ENCODE measurements around the gene SOD1.
A peak's percentile ranks its signal among the peaks of the same experiment; 100 is the strongest.
"Not testable (repeated sequence)": the region's sequence is repeated elsewhere in the genome, so short reads cannot be mapped to it uniquely, and the experiment has no call there.

The SOD1 gene

GRCh38 chr21:31659536-31660258, at the start of gene SOD1:
TSS of gene SOD1 (plus strand) at chr21:31659693. CDS start at chr21:31659770, 77 bp downstream.
- H3K4me1 Mint-ChIP-seq = peaks cover 67% of the 10 kb centered on the region
- no peaks in the 10 kb centered on the region for H3K9me3 Mint-ChIP-seq
- peak within 1 kb of the TSS; percentile 100 for H3K27ac Mint-ChIP-seq
- H3K36me3 Mint-ChIP-seq = peaks cover 11% of the 10 kb centered on the region
- H3K4me3 Mint-ChIP-seq = peak within 1 kb of the TSS; percentile 100
- no peaks in the 10 kb centered on the region for H3K27me3 Mint-ChIP-seq

GRCh38 chr21:31611445-31611844, 48.0 kb upstream of the SOD1 start:
- H3K27me3 Mint-ChIP-seq = peaks cover 5% of the 10 kb centered on the region

GRCh38 chr21:31612894-31613785, 46.4 kb upstream of the SOD1 start:
- H3K27ac Mint-ChIP-seq = no peak overlapping the region
- no peaks in the 10 kb centered on the region for H3K9me3 Mint-ChIP-seq
- no peaks in the 10 kb centered on the region for H3K4me1 Mint-ChIP-seq
- H3K27me3 Mint-ChIP-seq = peaks cover 5% of the 10 kb centered on the region
- H3K36me3 Mint-ChIP-seq = peaks cover 2% of the 10 kb centered on the region
- H3K4me3 Mint-ChIP-seq = no peak overlapping the region

More at GRCh38 chr21:31611445-31611844, 48.0 kb upstream of the SOD1 start:
- H3K27ac Mint-ChIP-seq = no peak overlapping the region
- H3K9me3 Mint-ChIP-seq = no peaks in the 10 kb centered on the region
- no peaks in the 10 kb centered on the region for H3K4me1 Mint-ChIP-seq
- peaks cover 2% of the 10 kb centered on the region for H3K36me3 Mint-ChIP-seq
- H3K4me3 Mint-ChIP-seq = no peak overlapping the region

GRCh38 chr21:31614705-31615104, 44.8 kb upstream of the SOD1 start:
- H3K27ac Mint-ChIP-seq = no peak overlapping the region
- no peaks in the 10 kb centered on the region for H3K4me1 Mint-ChIP-seq
- no peaks in the 10 kb centered on the region for H3K9me3 Mint-ChIP-seq
- peaks cover 5% of the 10 kb centered on the region for H3K27me3 Mint-ChIP-seq
- H3K36me3 Mint-ChIP-seq = peaks cover 2% of the 10 kb centered on the region
- H3K4me3 Mint-ChIP-seq = no peak overlapping the region

GRCh38 chr21:31616216-31616615, 43.3 kb upstream of the SOD1 start:
- H3K36me3 Mint-ChIP-seq = no peaks in the 10 kb centered on the region
- no peak overlapping the region for H3K27ac Mint-ChIP-seq
- peaks cover 3% of the 10 kb centered on the region for H3K27me3 Mint-ChIP-seq
- no peak overlapping the region for H3K4me3 Mint-ChIP-seq
- no peaks in the 10 kb centered on the region for H3K9me3 Mint-ChIP-seq
- no peaks in the 10 kb centered on the region for H3K4me1 Mint-ChIP-seq

GRCh38 chr21:31618696-31619430, 40.6 kb upstream of the SOD1 start:
- Mint-ChIP-seq H3K4me3 (no peak overlapping the region), H3K36me3 (no peaks in the 10 kb centered on the region), H3K9me3 (no peaks in the 10 kb centered on the region), H3K27me3 (no peaks in the 10 kb centered on the region), H3K27ac (no peak overlapping the region), H3K4me1 (peaks cover 7% of the 10 kb centered on the region)

GRCh38 chr21:31622397-31622796, 37.1 kb upstream of the SOD1 start:
- H3K27me3 Mint-ChIP-seq = no peaks in the 10 kb centered on the region
- H3K36me3 Mint-ChIP-seq = no peaks in the 10 kb centered on the region
- H3K4me1 Mint-ChIP-seq = peaks cover 7% of the 10 kb centered on the region
- H3K9me3 Mint-ChIP-seq = no peaks in the 10 kb centered on the region
- H3K4me3 Mint-ChIP-seq = no peak overlapping the region
- H3K27ac Mint-ChIP-seq = no peak overlapping the region

GRCh38 chr21:31623664-31624063, 35.8 kb upstream of the SOD1 start:
- Mint-ChIP-seq H3K4me3 (no peak overlapping the region), H3K27me3 (no peaks in the 10 kb centered on the region), H3K9me3 (no peaks in the 10 kb centered on the region), H3K36me3 (no peaks in the 10 kb centered on the region), H3K4me1 (peaks cover 7% of the 10 kb centered on the region), H3K27ac (no peak overlapping the region)

- no peak overlapping the region for H3K4me3 Mint-ChIP-seq
- no peak overlapping the region for H3K27ac Mint-ChIP-seq
- H3K36me3 Mint-ChIP-seq = no peaks in the 10 kb centered on the region
These were observed 35.3 kb upstream of the SOD1 start for GRCh38 chr21:31624181-31624580.

GRCh38 chr21:31624961-31625491, 34.5 kb upstream of the SOD1 start:
- Mint-ChIP-seq H3K4me3 (no peak overlapping the region), H3K36me3 (no peaks in the 10 kb centered on the region), H3K9me3 (no peaks in the 10 kb centered on the region), H3K27me3 (no peaks in the 10 kb centered on the region), H3K4me1 (peaks cover 7% of the 10 kb centered on the region), H3K27ac (no peak overlapping the region)

More at GRCh38 chr21:31624181-31624580, 35.3 kb upstream of the SOD1 start:
- Mint-ChIP-seq H3K9me3 (no peaks in the 10 kb centered on the region), H3K4me1 (peaks cover 7% of the 10 kb centered on the region), H3K27me3 (no peaks in the 10 kb centered on the region)

GRCh38 chr21:31629972-31630711, 29.4 kb upstream of the SOD1 start:
- H3K36me3 Mint-ChIP-seq = peaks cover 2% of the 10 kb centered on the region
- H3K27me3 Mint-ChIP-seq = no peaks in the 10 kb centered on the region
- no peak overlapping the region for H3K27ac Mint-ChIP-seq
- no peak overlapping the region for H3K4me3 Mint-ChIP-seq
- peaks cover 7% of the 10 kb centered on the region for H3K9me3 Mint-ChIP-seq
- no peaks in the 10 kb centered on the region for H3K4me1 Mint-ChIP-seq

- H3K36me3 Mint-ChIP-seq, H3K4me1 Mint-ChIP-seq, H3K27ac Mint-ChIP-seq, H3K4me3 Mint-ChIP-seq, H3K27me3 Mint-ChIP-seq: not testable (repeated sequence)
- peaks cover 13% of the 10 kb centered on the region for H3K9me3 Mint-ChIP-seq
These were observed 27.6 kb upstream of the SOD1 start for GRCh38 chr21:31631881-31632280.

GRCh38 chr21:31634993-31635392, 24.5 kb upstream of the SOD1 start:
- H3K27me3 Mint-ChIP-seq = no peaks in the 10 kb centered on the region
- H3K4me3 Mint-ChIP-seq = no peak overlapping the region
- H3K27ac Mint-ChIP-seq = no peak overlapping the region
- H3K9me3 Mint-ChIP-seq = peaks cover 19% of the 10 kb centered on the region
- peaks cover 10% of the 10 kb centered on the region for H3K36me3 Mint-ChIP-seq
- no peaks in the 10 kb centered on the region for H3K4me1 Mint-ChIP-seq

- no peak overlapping the region for H3K4me3 Mint-ChIP-seq
- H3K27ac Mint-ChIP-seq = no peak overlapping the region
- no peaks in the 10 kb centered on the region for H3K27me3 Mint-ChIP-seq
- H3K4me1 Mint-ChIP-seq = no peaks in the 10 kb centered on the region
- peaks cover 10% of the 10 kb centered on the region for H3K36me3 Mint-ChIP-seq
- peaks cover 19% of the 10 kb centered on the region for H3K9me3 Mint-ChIP-seq
These were observed 22.6 kb upstream of the SOD1 start for GRCh38 chr21:31636874-31637273.

GRCh38 chr21:31641416-31641922, 18.0 kb upstream of the SOD1 start:
- Mint-ChIP-seq H3K9me3 (peaks cover 9% of the 10 kb centered on the region), H3K27me3 (no peaks in the 10 kb centered on the region), H3K36me3 (peaks cover 7% of the 10 kb centered on the region), H3K4me1 (no peaks in the 10 kb centered on the region), H3K27ac (no peak overlapping the region), H3K4me3 (no peak overlapping the region)
